Myometrial cell (primary cell): Measurements from ENCODE around the gene IL18RAP. TPM values are rescaled to one million over a fixed set of nuclear protein-coding genes. Genes with fewer than 3 reads are reported as not detected.

ENCODE experiments used
- total RNA-seq: library from RNA; depleted of rRNA; stranded (reverse); fragments of >200 nt; gene quantifications from 2 replicates; pipeline ENCODE4 v1.2.3, GENCODE V29; 2015

The IL18RAP gene
- total RNA-seq = not detected in 2 replicates

GRCh38 chr2:102422910-102423309, at the start of gene IL18RAP:
IL18RAP (plus strand) TSS chr2:102423160; CDS start chr2:102423278, 118 bp downstream.

GRCh38 chr2:102473020-102473419, 50.1 kb downstream of the IL18RAP start, which contains the start of gene SLC9A4:
SLC9A4 (plus strand) TSS chr2:102473226; CDS start chr2:102473760, 534 bp downstream.

Other genes starting within 250 kb of the IL18RAP start
- gene IL1RL2, start 236.1 kb upstream of the IL18RAP start, total RNA-seq = 1.1 and 1.2 TPM in 2 replicates
- 0.29 and 2.5 TPM in 2 replicates for gene IL1RL1, start 111.6 kb upstream of the IL18RAP start, total RNA-seq
- 0.53 and 0.58 TPM in 2 replicates for gene IL18R1, start 67.4 kb upstream of the IL18RAP start, total RNA-seq
- gene SLC9A4, start 50.1 kb downstream of the IL18RAP start, total RNA-seq = not detected in 2 replicates
- gene SLC9A2, start 196.4 kb downstream of the IL18RAP start, total RNA-seq = not detected in 2 replicates